ACC112 (cell line): ENCODE data around the gene SHPK.
A peak's percentile ranks its signal among the peaks of the same experiment; 100 is the strongest.

Experiments used
- H2AFZ ChIP-seq: fragments of 200-600 bp; sonication (generic); one replicate; pipeline ENCODE4 v1.6.0; 2017; ENCODE audit warnings: antibody characterized with exemption, low read length; ENCODE audit not compliant: unreplicated experiment
- H3K27ac ChIP-seq: fragments of 200-600 bp; sonication (generic); 2 replicates; pipeline ENCODE4 v1.5.1; 2014; ENCODE audit warnings: low read depth, mild to moderate bottlenecking, antibody characterized with exemption, low read length, moderate library complexity
- H3K27me3 ChIP-seq: fragments of 200-600 bp; sonication (generic); 2 replicates; pipeline ENCODE4 v1.6.1; 2014; ENCODE audit warnings: mild to moderate bottlenecking, antibody characterized with exemption, low read length, moderate library complexity, mixed read lengths; ENCODE audit not compliant: insufficient read depth
- H3K36me3 ChIP-seq: fragments of 200-600 bp; sonication (generic); 2 replicates; pipeline ENCODE4 v1.6.1; 2016; ENCODE audit warnings: mild to moderate bottlenecking, antibody characterized with exemption, low read length, moderate library complexity, mixed read lengths; ENCODE audit not compliant: insufficient read depth
- H3K4me1 ChIP-seq: fragments of 200-600 bp; sonication (generic); one replicate; pipeline ENCODE4 v1.6.1; 2016; ENCODE audit warnings: low read length, mixed read lengths; ENCODE audit not compliant: insufficient read depth, unreplicated experiment, control insufficient read depth
- H3K4me3 ChIP-seq: fragments of 200-600 bp; sonication (generic); 2 replicates; pipeline ENCODE4 v1.5.1; 2014; ENCODE audit warnings: mild to moderate bottlenecking, low read depth, low read length
- H3K79me2 ChIP-seq: fragments of 200-600 bp; sonication (generic); one replicate; pipeline ENCODE4 v1.6.0; 2016; ENCODE audit warnings: low read length; ENCODE audit not compliant: control insufficient read depth, unreplicated experiment, insufficient read depth

The SHPK gene

DNA sequence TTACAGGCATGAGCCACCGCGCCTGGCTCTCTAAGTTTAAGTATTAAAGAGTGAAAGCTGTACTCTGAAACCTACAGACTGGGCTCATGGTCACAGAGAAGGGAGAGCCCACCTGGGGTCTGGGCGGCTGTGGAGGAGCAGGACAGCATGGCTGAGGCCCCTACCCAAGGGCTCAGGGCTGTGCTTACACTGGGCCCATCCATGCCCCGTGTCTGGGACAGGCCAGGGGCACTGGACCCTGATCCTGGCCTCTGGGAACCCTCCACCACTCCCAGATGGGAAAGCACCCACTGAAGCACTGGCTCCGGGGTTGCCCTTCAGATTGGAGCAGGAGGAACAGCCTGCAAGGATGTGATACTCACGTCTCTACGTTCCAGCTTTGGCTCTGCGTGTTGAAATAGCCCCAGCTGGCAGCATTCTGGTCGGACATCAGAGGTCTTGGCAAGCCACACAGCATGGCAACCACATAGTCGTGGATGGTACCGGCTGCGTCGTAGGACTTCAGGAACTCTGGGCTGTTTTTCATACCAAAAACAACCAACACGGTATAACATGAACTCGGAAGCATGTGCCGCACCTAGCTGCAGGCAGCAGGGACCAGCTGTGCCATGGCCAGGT, 13.0 kb downstream of the SHPK start:
- peaks cover 17% of the 10 kb centered on the region; the same call in 1 of the 2 replicates for H3K36me3 ChIP-seq

GRCh38 chr17:3621146-3621720, 14.8 kb downstream of the SHPK start:
- no peaks in the 10 kb centered on the region for H3K27me3 ChIP-seq
- no peaks in the 10 kb centered on the region for H3K79me2 ChIP-seq
- no peak overlapping the region for H3K4me3 ChIP-seq
- H3K36me3 ChIP-seq, result peaks cover 20% of the 10 kb centered on the region
- no peaks in the 10 kb centered on the region for H3K4me1 ChIP-seq
- H3K27ac ChIP-seq, result no peak overlapping the region
- H2AFZ ChIP-seq, result no peak overlapping the region

More for the DNA sequence above, 13.0 kb downstream of the SHPK start:
- Histone ChIP-seq H3K4me1 (no peaks in the 10 kb centered on the region), H3K4me3 (no peak overlapping the region), H3K27ac (no peak overlapping the region), H2AFZ (no peak overlapping the region), H3K27me3 (no peaks in the 10 kb centered on the region), H3K79me2 (no peaks in the 10 kb centered on the region)

GRCh38 chr17:3615160-3615870, 20.7 kb downstream of the SHPK start:
- Histone ChIP-seq H3K4me3 (no peak overlapping the region), H3K27ac (no peak overlapping the region), H3K79me2 (no peaks in the 10 kb centered on the region), H3K4me1 (no peaks in the 10 kb centered on the region), H3K27me3 (no peaks in the 10 kb centered on the region), H2AFZ (no peak overlapping the region), H3K36me3 (peaks cover 17% of the 10 kb centered on the region)

DNA sequence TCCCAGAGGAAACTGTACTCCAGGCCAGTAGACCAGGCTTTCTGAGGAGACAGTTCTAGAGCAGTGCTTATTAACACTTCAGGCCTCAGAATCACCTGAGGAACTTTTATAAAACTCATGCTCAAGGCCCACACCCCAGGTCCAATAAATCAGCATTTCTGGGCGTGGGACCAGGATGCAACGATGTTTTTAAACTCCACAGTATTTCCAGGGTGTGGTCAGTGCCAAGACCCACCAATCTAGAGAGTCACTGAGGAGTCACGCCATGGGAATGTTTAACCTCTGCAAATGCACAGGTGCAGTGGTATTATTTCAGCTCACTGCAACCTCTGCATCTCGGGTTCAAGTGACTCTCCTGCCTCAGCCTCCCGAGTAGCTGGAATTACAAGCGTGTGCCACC, 22.9 kb downstream of the SHPK start:
- Histone ChIP-seq H3K4me1 (no peaks in the 10 kb centered on the region), H3K79me2 (no peaks in the 10 kb centered on the region), H2AFZ (no peak overlapping the region), H3K36me3 (peaks cover 11% of the 10 kb centered on the region), H3K4me3 (no peak overlapping the region), H3K27me3 (no peaks in the 10 kb centered on the region), H3K27ac (no peak overlapping the region)

GRCh38 chr17:3610523-3610922, 25.5 kb downstream of the SHPK start:
- Histone ChIP-seq H3K79me2 (no peaks in the 10 kb centered on the region), H3K27ac (no peak overlapping the region), H3K27me3 (no peaks in the 10 kb centered on the region), H3K4me1 (no peaks in the 10 kb centered on the region), H2AFZ (no peak overlapping the region), H3K4me3 (no peak overlapping the region), H3K36me3 (no peaks in the 10 kb centered on the region)

GRCh38 chr17:3609689-3610088, 26.4 kb downstream of the SHPK start:
- no peaks in the 10 kb centered on the region for H3K27me3 ChIP-seq
- no peaks in the 10 kb centered on the region for H3K79me2 ChIP-seq
- no peaks in the 10 kb centered on the region for H3K36me3 ChIP-seq
- H3K4me3 ChIP-seq, result no peak overlapping the region
- no peak overlapping the region for H2AFZ ChIP-seq
- no peaks in the 10 kb centered on the region for H3K4me1 ChIP-seq
- no peak overlapping the region for H3K27ac ChIP-seq

DNA sequence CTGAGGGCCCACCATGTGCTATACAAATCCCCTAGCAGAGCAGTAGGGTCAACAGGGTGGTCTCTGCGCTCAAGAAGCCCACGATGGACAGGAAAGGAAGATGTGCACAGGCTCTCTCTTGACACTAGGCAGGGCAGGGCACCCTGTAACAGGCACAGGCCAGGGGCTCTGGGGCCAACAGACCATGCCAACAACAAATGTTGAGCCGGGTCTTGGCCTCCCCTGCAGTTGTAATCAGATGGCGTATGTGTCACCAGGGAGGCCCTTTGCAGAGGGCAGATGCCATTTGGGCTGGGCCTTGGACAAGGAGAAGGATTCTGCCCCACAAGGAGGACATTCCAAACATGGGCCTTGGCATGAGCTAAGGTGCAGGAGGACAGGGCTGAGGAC, 32.2 kb downstream of the SHPK start:
- H2AFZ ChIP-seq, result no peak overlapping the region
- no peak overlapping the region for H3K4me3 ChIP-seq
- peaks cover 9% of the 10 kb centered on the region for H3K4me1 ChIP-seq
- H3K27ac ChIP-seq, result no peak overlapping the region
- H3K79me2 ChIP-seq, result no peaks in the 10 kb centered on the region
- no peaks in the 10 kb centered on the region for H3K36me3 ChIP-seq
- H3K27me3 ChIP-seq, result no peaks in the 10 kb centered on the region

GRCh38 chr17:3603119-3603869, 32.8 kb downstream of the SHPK start:
- Histone ChIP-seq H3K27ac (peak overlapping the region; percentile 18; the same call in 1 of the 2 replicates), H3K4me3 (no peak overlapping the region), H2AFZ (no peak overlapping the region), H3K36me3 (no peaks in the 10 kb centered on the region), H3K79me2 (no peaks in the 10 kb centered on the region), H3K4me1 (peaks cover 9% of the 10 kb centered on the region), H3K27me3 (no peaks in the 10 kb centered on the region)

GRCh38 chr17:3602499-3602898, 33.6 kb downstream of the SHPK start:
- Histone ChIP-seq H2AFZ (no peak overlapping the region), H3K27me3 (no peaks in the 10 kb centered on the region), H3K27ac (no peak overlapping the region), H3K36me3 (no peaks in the 10 kb centered on the region), H3K4me3 (no peak overlapping the region), H3K79me2 (no peaks in the 10 kb centered on the region), H3K4me1 (peaks cover 9% of the 10 kb centered on the region)

DNA sequence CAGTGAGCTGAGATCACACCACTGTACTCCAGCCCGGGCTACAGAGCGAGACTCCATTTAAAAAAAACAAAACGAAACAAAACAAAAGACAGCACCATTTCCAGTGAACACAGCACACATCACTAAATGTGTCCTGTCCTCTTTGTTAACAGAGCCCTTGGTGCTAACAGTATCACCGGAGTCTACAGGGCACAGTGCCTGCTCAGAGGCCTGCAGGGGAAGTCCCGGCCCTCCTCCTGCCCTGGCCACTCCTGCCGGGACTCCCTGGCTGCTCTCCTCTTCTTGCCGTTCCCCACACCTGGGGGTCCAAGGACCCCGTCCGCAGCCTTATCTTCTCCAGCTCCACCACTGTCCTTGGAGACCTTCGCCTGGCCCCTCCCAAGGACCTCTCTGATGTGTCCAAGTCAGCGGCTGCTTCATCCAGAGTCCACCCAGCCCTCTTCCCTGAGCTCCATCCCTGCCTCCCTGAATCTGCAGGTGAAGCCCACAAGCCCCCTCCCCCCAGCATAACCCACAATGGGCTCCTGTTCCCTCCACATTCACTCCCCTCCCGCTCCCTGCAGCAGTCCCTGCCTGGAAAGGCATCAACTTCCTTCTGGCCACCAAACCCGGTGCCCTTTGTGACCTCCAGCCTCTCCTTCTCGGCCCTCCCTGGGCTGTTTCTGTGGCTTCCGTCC, 35.4 kb downstream of the SHPK start:
- H3K4me3 ChIP-seq, result no peak overlapping the region
- H3K27ac ChIP-seq, result no peak overlapping the region
- H3K79me2 ChIP-seq, result no peaks in the 10 kb centered on the region
- H3K27me3 ChIP-seq, result no peaks in the 10 kb centered on the region
- peaks cover 9% of the 10 kb centered on the region for H3K4me1 ChIP-seq
- H3K36me3 ChIP-seq, result no peaks in the 10 kb centered on the region
- H2AFZ ChIP-seq, result no peak overlapping the region
